ENCODE measurements around the gene VSX1.

- TF ChIP-seq CTCF (IDR thresholded peaks at IDR 0.05), result no peak
- TF ChIP-seq POLR2A (IDR thresholded peaks at IDR 0.05), result no peak
Observed at GRCh38 chr20:25116739-25117458, 35.0 kb upstream of the VSX1 start.

Measured in ovary (tissue), 3 donors.